Measurements from ENCODE around the gene LRP8. TPM values are rescaled to one million over a fixed set of nuclear protein-coding genes. Genes with fewer than 3 reads are reported as not detected.

Gene LRP8
- total RNA-seq, 1 donor from 2014 or later, result 12.8 TPM

GRCh38 chr1:53292690-53293089 lies 35.2 kb downstream of the LRP8 start:
- H2AFZ ChIP-seq (ENCODE audit: low read depth, low read length), result no peak overlapping the region
- H3K4me3 ChIP-seq (ENCODE audit: insufficient read depth, low read depth, low read length), result no peak overlapping the region
- H3K27me3 Mint-ChIP-seq (ENCODE audit: low read depth, unreplicated experiment), result peaks cover 6% of the 10 kb centered on the region
- H3K4me2 ChIP-seq (ENCODE audit: low read length), result no peak overlapping the region
- no peaks in the 10 kb centered on the region for H3K9me3 ChIP-seq (ENCODE audit: insufficient read depth, low read depth, low read length)
- no peak for TF ChIP-seq CTCF (IDR thresholded peaks at IDR 0.05; ENCODE audit: insufficient read depth, low read depth, low read length)
- TF ChIP-seq EZH2 (IDR thresholded peaks at IDR 0.05; ENCODE audit: insufficient read depth, low read length), result no peak
- no peaks in the 10 kb centered on the region for H3K36me3 ChIP-seq (ENCODE audit: insufficient read depth, low read length)
- H3K4me3 Mint-ChIP-seq (ENCODE audit: unreplicated experiment), result no peak overlapping the region
- peaks cover 15% of the 10 kb centered on the region for H3K4me1 Mint-ChIP-seq (ENCODE audit: low read depth, unreplicated experiment)
- H3K4me1 ChIP-seq (ENCODE audit: insufficient read depth, low read length), result peaks cover 22% of the 10 kb centered on the region
- no peak overlapping the region for H3K27ac Mint-ChIP-seq (ENCODE audit: unreplicated experiment)
- no peak for DNase-seq (ENCODE audit: low read depth)
- H3K9ac ChIP-seq (ENCODE audit: low read length), result no peak overlapping the region
- H3K27ac ChIP-seq (ENCODE audit: low read depth, low read length), result no peak overlapping the region
- peaks cover 44% of the 10 kb centered on the region for H4K20me1 ChIP-seq (ENCODE audit: insufficient read depth, low read length)
- H3K36me3 Mint-ChIP-seq (ENCODE audit: low read depth, unreplicated experiment), result peaks cover 5% of the 10 kb centered on the region
- H3K27me3 ChIP-seq (ENCODE audit: insufficient read depth, low read length), result no peaks in the 10 kb centered on the region
- H3K9me3 Mint-ChIP-seq (ENCODE audit: unreplicated experiment), result no peaks in the 10 kb centered on the region
- no peaks in the 10 kb centered on the region for H3K79me2 ChIP-seq (ENCODE audit: insufficient read depth, low read length)
- FAIRE-seq, result no peak

- peaks cover 6% of the 10 kb centered on the region for H3K27me3 Mint-ChIP-seq (ENCODE audit: low read depth, unreplicated experiment)
- peaks cover 7% of the 10 kb centered on the region for H3K36me3 Mint-ChIP-seq (ENCODE audit: low read depth, unreplicated experiment)
- Histone ChIP-seq H2AFZ (ENCODE audit: low read depth, low read length) (no peak overlapping the region), H3K4me3 (ENCODE audit: insufficient read depth, low read depth, low read length) (no peak overlapping the region), H3K9me3 (ENCODE audit: insufficient read depth, low read depth, low read length) (no peaks in the 10 kb centered on the region), H3K27me3 (ENCODE audit: insufficient read depth, low read length) (no peaks in the 10 kb centered on the region), H4K20me1 (ENCODE audit: insufficient read depth, low read length) (peaks cover 44% of the 10 kb centered on the region), H3K4me2 (ENCODE audit: low read length) (no peak overlapping the region), H3K4me1 (ENCODE audit: insufficient read depth, low read length) (peaks cover 22% of the 10 kb centered on the region), H3K79me2 (ENCODE audit: insufficient read depth, low read length) (no peaks in the 10 kb centered on the region), H3K27ac (ENCODE audit: low read depth, low read length) (no peak overlapping the region), H3K9ac (ENCODE audit: low read length) (no peak overlapping the region), H3K36me3 (ENCODE audit: insufficient read depth, low read length) (no peaks in the 10 kb centered on the region)
- TF ChIP-seq EZH2 (IDR thresholded peaks at IDR 0.05; ENCODE audit: insufficient read depth, low read length), result no peak
- TF ChIP-seq CTCF (IDR thresholded peaks at IDR 0.05; ENCODE audit: insufficient read depth, low read depth, low read length), result no peak
- H3K4me3 Mint-ChIP-seq (ENCODE audit: unreplicated experiment), result no peak overlapping the region
- no peak for FAIRE-seq
- H3K4me1 Mint-ChIP-seq (ENCODE audit: low read depth, unreplicated experiment), result peaks cover 15% of the 10 kb centered on the region
- H3K27ac Mint-ChIP-seq (ENCODE audit: unreplicated experiment), result no peak overlapping the region
- H3K9me3 Mint-ChIP-seq (ENCODE audit: unreplicated experiment), result no peaks in the 10 kb centered on the region
- DNase-seq (ENCODE audit: low read depth), result no peak
Measured at GRCh38 chr1:53291574-53291973, 36.3 kb downstream of the LRP8 start.

- H4K20me1 ChIP-seq (ENCODE audit: insufficient read depth, low read length), result peaks cover 18% of the 10 kb centered on the region
- no peaks in the 10 kb centered on the region for H3K36me3 ChIP-seq (ENCODE audit: insufficient read depth, low read length)
- H3K9ac ChIP-seq (ENCODE audit: low read length), result no peak overlapping the region
- Mint-ChIP-seq H3K36me3 (ENCODE audit: low read depth, unreplicated experiment) (peaks cover 9% of the 10 kb centered on the region), H3K9me3 (ENCODE audit: unreplicated experiment) (no peaks in the 10 kb centered on the region), H3K4me1 (ENCODE audit: low read depth, unreplicated experiment) (peaks cover 4% of the 10 kb centered on the region), H3K27ac (ENCODE audit: unreplicated experiment) (no peak overlapping the region), H3K27me3 (ENCODE audit: low read depth, unreplicated experiment) (peaks cover 6% of the 10 kb centered on the region), H3K4me3 (ENCODE audit: unreplicated experiment) (no peak overlapping the region)
- FAIRE-seq, result no peak
- H3K27ac ChIP-seq (ENCODE audit: low read depth, low read length), result no peak overlapping the region
- no peak overlapping the region for H3K4me3 ChIP-seq (ENCODE audit: insufficient read depth, low read depth, low read length)
- peaks cover 10% of the 10 kb centered on the region for H3K4me1 ChIP-seq (ENCODE audit: insufficient read depth, low read length)
- H3K27me3 ChIP-seq (ENCODE audit: insufficient read depth, low read length), result no peaks in the 10 kb centered on the region
- no peaks in the 10 kb centered on the region for H3K79me2 ChIP-seq (ENCODE audit: insufficient read depth, low read length)
- no peak for TF ChIP-seq CTCF (IDR thresholded peaks at IDR 0.05; ENCODE audit: insufficient read depth, low read depth, low read length)
- H2AFZ ChIP-seq (ENCODE audit: low read depth, low read length), result no peak overlapping the region
- no peak overlapping the region for H3K4me2 ChIP-seq (ENCODE audit: low read length)
- no peak for DNase-seq (ENCODE audit: low read depth)
- H3K9me3 ChIP-seq (ENCODE audit: insufficient read depth, low read depth, low read length), result no peaks in the 10 kb centered on the region
Measured at GRCh38 chr1:53288790-53289429, 39.0 kb downstream of the LRP8 start.

Data from astrocyte (in vitro differentiated cells and primary cell).